Fibroblast of lung (primary cell): ENCODE results near the gene ZNRF3. TPM values are rescaled to one million over a fixed set of nuclear protein-coding genes. Genes with fewer than 3 reads are reported as not detected.

Experiments
- DNase-seq, 2 donors: peaks; one replicate each; pipeline versions ENCODE4 v3.0.0 to v3.0.0-alpha.2; 2010; ENCODE audit warnings: low read depth in 2 of 2
- H2AFZ ChIP-seq: 2 replicates; pipeline ENCODE4 v1.5.1; 2012; ENCODE audit warnings: low read length, control low read depth, inconsistent platforms
- H3K27ac ChIP-seq: 2 replicates; pipeline ENCODE4 v1.5.1; 2011; ENCODE audit warnings: low read length, control low read depth; ENCODE audit not compliant: insufficient read depth
- H3K27me3 ChIP-seq: 2 replicates; pipeline ENCODE4 v1.5.1; 2011; ENCODE audit warnings: mild to moderate bottlenecking, low read length; ENCODE audit not compliant: control insufficient read depth, insufficient read depth
- H3K36me3 ChIP-seq: 2 replicates; pipeline ENCODE4 v1.5.1; 2011; ENCODE audit warnings: low read length; ENCODE audit not compliant: control insufficient read depth, insufficient read depth
- H3K4me1 ChIP-seq: 2 replicates; pipeline ENCODE4 v1.5.1; 2011; ENCODE audit warnings: low read length; ENCODE audit not compliant: control insufficient read depth, insufficient read depth; ENCODE audit errors: extremely low read depth
- H3K4me2 ChIP-seq: 2 replicates; pipeline ENCODE4 v1.5.1; 2011; ENCODE audit warnings: low read length, control low read depth; ENCODE audit not compliant: insufficient read depth; ENCODE audit errors: extremely low read depth
- H3K4me3 ChIP-seq, 4 experiments: fragments of 200-600 bp in 1 of 4; sonication (generic) in 1 of 4; replicated peaks in 1 of 4; 2 replicates each; pipeline ENCODE4 v1.5.1; 2011 to 2016; ENCODE audit warnings: low read length in 4 of 4, low read depth in 3 of 4, mild to moderate bottlenecking in 3 of 4, control low read depth in 2 of 4, inconsistent platforms in 1 of 4, mixed read lengths in 1 of 4; ENCODE audit not compliant: insufficient read depth in 1 of 4; ENCODE audit errors: control extremely low read depth in 1 of 4
- H3K79me2 ChIP-seq: 2 replicates; pipeline ENCODE4 v1.5.1; 2012; ENCODE audit warnings: mild to moderate bottlenecking, low read length, inconsistent platforms; ENCODE audit not compliant: control insufficient read depth, insufficient read depth
- H3K9ac ChIP-seq: 2 replicates; pipeline ENCODE4 v1.5.1; 2011; ENCODE audit warnings: mild to moderate bottlenecking, low read length, control low read depth; ENCODE audit not compliant: insufficient read depth
- H3K9me3 ChIP-seq: 2 replicates; pipeline ENCODE4 v1.5.1; 2012; ENCODE audit warnings: low read depth, low read length; ENCODE audit not compliant: control insufficient read depth, insufficient read depth
- H4K20me1 ChIP-seq: 2 replicates; pipeline ENCODE4 v1.5.1; 2011; ENCODE audit warnings: low read length; ENCODE audit not compliant: control insufficient read depth, insufficient read depth; ENCODE audit errors: extremely low read depth
- EZH2 ChIP-seq: IDR thresholded peaks from 2 replicates; pipeline ENCODE4 v1.5.1; 2012; ENCODE audit warnings: low read length, control low read depth, mild to moderate bottlenecking; ENCODE audit errors: missing control alignments
- polyA plus RNA-seq, 2 donors: library from polyadenylated mRNA; depleted of rRNA in 1 of 2; stranded (reverse) in 1 of 2; unstranded in 1 of 2; fragments of >200 nt; gene quantifications; 2 replicates each; pipeline ENCODE4 v1.2.1, GENCODE V29; 2011 to 2012; ENCODE audit warnings: missing spikeins in 1 of 2
- total RNA-seq: library from RNA; depleted of rRNA; stranded (reverse); fragments of >200 nt; gene quantifications from 2 replicates; pipeline ENCODE4 v1.2.1, GENCODE V29; 2014
- TF ChIP-seq, protein P1 (sequence below), 2 donors: IDR thresholded peaks in 1 of 2; conservative IDR thresholded peaks in 1 of 2; 1 replicate in 1 of 2; 2 replicates in 1 of 2; pipeline ENCODE4 v1.5.1; 2011 to 2012; ENCODE audit warnings: low read length in 2 of 2, control low read depth in 1 of 2, inconsistent platforms in 1 of 2, low read depth in 1 of 2, mild to moderate bottlenecking in 1 of 2

Gene ZNRF3
- total and polyA plus RNA-seq, 2 donors (not counting 1 experiment from before 2014, with no cell fraction given), result 1.1 to 2.6 TPM

DNA sequence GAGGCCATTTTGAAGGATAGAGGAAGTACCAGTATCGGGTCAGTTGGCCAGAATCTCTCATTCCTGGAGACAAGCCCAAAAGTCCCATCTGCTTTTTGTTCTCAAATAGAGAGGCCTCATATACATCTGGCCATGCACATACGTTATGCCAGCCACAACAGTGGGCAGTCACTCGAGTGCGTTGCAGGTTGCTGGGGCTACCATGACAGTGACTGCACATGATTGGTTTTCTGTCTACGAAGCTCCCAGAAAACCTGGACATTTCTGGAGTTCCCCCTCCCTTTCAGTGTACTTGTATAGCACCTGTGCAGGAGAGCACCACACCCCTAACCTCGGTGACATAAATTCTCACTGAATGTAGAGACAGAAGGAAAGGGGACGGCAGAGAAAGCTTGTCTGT is 116.1 kb downstream of the ZNRF3 start:
- Histone ChIP-seq H4K20me1 (no peaks in the 10 kb centered on the region), H3K27ac (no peak overlapping the region), H2AFZ (no peak overlapping the region), H3K4me3 (no peak overlapping the region), H3K9me3 (no peaks in the 10 kb centered on the region), H3K27me3 (no peaks in the 10 kb centered on the region), H3K79me2 (no peaks in the 10 kb centered on the region), H3K9ac (no peak overlapping the region), H3K4me2 (no peak overlapping the region), H3K4me1 (no peaks in the 10 kb centered on the region), H3K36me3 (no peaks in the 10 kb centered on the region)
- TF ChIP-seq EZH2, result no peak
- TF ChIP-seq, protein P1, sequence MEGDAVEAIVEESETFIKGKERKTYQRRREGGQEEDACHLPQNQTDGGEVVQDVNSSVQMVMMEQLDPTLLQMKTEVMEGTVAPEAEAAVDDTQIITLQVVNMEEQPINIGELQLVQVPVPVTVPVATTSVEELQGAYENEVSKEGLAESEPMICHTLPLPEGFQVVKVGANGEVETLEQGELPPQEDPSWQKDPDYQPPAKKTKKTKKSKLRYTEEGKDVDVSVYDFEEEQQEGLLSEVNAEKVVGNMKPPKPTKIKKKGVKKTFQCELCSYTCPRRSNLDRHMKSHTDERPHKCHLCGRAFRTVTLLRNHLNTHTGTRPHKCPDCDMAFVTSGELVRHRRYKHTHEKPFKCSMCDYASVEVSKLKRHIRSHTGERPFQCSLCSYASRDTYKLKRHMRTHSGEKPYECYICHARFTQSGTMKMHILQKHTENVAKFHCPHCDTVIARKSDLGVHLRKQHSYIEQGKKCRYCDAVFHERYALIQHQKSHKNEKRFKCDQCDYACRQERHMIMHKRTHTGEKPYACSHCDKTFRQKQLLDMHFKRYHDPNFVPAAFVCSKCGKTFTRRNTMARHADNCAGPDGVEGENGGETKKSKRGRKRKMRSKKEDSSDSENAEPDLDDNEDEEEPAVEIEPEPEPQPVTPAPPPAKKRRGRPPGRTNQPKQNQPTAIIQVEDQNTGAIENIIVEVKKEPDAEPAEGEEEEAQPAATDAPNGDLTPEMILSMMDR (conservative IDR thresholded peaks at IDR 0.05 in 1 of 2, IDR thresholded peaks at IDR 0.05 in 1 of 2; ENCODE audit: low read depth in 1 of 2, low read length in 2 of 2), result no peak
- DNase-seq, result no peak

DNA sequence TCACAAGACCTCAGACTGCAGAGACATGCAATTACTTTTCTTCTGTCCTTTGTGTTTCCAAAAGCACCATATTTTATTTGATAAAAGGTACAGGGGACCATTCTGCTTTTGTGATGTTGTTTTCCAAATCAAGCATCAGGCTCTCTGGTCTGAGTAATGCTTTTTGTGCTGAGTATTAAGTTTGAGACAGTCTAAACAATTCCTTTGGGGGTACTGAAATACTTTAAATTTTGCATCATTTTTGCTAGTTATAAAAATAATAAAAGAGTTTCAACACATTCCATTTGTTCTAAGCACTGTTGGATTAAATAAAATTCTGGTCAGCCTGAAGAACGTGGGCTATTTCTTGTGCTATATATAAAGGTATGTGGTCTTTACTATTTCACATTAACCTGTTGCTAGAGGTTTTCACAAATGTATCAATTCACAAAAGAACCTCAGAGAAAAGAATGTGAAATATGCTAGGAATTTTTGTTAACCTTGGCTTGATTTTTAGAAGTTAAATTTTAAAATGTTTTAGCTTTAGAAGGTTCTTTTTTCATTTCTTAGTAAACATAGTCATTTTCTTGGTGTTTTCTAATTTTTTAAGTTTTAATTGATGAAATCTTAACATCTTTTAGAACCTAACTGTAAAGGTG is 116.7 kb downstream of the ZNRF3 start:
- Histone ChIP-seq H3K9ac (no peak overlapping the region), H3K27me3 (no peaks in the 10 kb centered on the region), H3K4me3 (no peak overlapping the region), H3K36me3 (no peaks in the 10 kb centered on the region), H4K20me1 (no peaks in the 10 kb centered on the region), H3K4me2 (no peak overlapping the region), H3K4me1 (no peaks in the 10 kb centered on the region), H3K79me2 (no peaks in the 10 kb centered on the region), H2AFZ (no peak overlapping the region), H3K27ac (no peak overlapping the region), H3K9me3 (no peaks in the 10 kb centered on the region)
- no peak for TF ChIP-seq EZH2
- TF ChIP-seq, protein P1 (conservative IDR thresholded peaks at IDR 0.05 in 1 of 2, IDR thresholded peaks at IDR 0.05 in 1 of 2; ENCODE audit: low read depth in 1 of 2, low read length in 2 of 2), result no peak
- peak in 1 of 2 donors; percentile 36 for DNase-seq

DNA sequence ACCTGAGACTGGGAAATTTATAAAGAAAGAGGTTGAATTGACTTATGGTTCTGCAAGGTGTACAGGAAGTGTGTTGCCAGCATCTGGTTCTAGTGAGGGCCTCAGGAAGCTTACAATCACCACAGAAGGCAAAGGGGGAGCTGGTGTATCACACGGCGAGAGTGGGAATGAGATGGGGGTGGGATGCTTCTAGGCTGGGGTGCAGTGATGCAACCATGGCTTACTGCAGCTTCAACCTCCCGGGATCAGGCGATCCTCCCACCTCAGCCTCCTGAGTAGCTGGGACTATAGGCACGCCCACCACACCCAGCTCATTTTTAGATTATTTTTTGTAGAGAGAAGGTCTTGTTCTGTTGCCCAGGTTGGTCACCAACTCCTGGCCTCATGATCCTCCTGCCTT is 117.3 kb downstream of the ZNRF3 start:
- Histone ChIP-seq H3K4me2 (no peak overlapping the region), H3K27ac (no peak overlapping the region), H3K4me1 (no peaks in the 10 kb centered on the region), H4K20me1 (no peaks in the 10 kb centered on the region), H2AFZ (no peak overlapping the region), H3K79me2 (no peaks in the 10 kb centered on the region), H3K9ac (no peak overlapping the region), H3K4me3 (no peak overlapping the region), H3K9me3 (no peaks in the 10 kb centered on the region), H3K36me3 (no peaks in the 10 kb centered on the region), H3K27me3 (no peaks in the 10 kb centered on the region)
- TF ChIP-seq EZH2, result no peak
- TF ChIP-seq, protein P1 (conservative IDR thresholded peaks at IDR 0.05 in 1 of 2, IDR thresholded peaks at IDR 0.05 in 1 of 2; ENCODE audit: low read depth in 1 of 2, low read length in 2 of 2), result no peak
- no peak for DNase-seq
